Measurements from ENCODE around the gene POLE.

Gene POLE

DNA sequence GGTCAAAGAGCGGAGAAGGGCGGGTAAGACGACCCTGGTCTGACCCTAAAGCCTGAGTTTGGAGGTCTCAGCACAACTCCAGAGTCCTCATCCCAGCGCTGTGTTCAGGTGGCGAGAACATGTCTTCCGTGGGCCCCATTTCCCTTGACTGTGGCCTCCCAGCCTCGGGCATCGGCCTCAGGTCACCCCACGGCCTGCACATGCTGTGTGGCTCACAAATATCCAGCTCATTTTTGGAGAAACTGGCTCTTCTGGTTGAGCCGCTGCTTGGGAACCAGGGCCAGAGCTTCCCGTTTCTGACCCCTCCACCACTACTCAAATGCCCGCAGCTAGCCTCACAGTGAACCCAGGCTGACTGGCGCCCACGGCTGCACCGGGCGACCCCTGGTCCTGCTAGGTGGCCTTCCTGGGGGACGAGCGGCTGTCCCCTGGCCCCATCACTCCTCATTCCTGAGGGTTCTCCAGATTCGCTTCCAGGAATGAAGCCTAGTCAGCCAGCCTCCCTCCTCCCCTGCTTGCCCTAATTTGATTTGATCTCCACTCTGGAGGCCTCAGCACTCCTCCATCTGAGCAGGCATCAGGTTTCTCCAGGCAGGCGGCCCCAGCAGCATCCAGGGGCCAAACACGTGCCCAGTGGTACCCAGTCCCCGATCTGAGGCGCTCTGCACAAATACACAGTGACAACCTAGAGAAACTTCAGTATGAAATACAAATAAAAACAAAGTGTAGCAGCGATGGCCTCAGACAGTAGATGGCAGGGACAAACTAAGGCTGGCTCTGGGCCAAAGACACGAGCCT, 63.9 kb downstream of the POLE start:
- Histone ChIP-seq H3K27ac (ENCODE audit: insufficient read depth, low read length, poor library complexity, severe bottlenecking) (no peak overlapping the region), H3K4me1 (ENCODE audit: control insufficient read depth, insufficient read depth, low read length, poor library complexity, severe bottlenecking) (peaks cover under 1% of the 10 kb centered on the region), H3K4me3 (ENCODE audit: insufficient read depth, low read depth, low read length, poor library complexity, severe bottlenecking) (no peak overlapping the region), H3K9me3 (ENCODE audit: control insufficient read depth, low read length) (no peaks in the 10 kb centered on the region), H3K36me3 (ENCODE audit: control insufficient read depth, insufficient read depth, low read length) (peaks cover 15% of the 10 kb centered on the region), H3K27me3 (replicated peaks; ENCODE audit: control insufficient read depth, insufficient read depth, low read length, poor library complexity, severe bottlenecking) (peaks cover 1% of the 10 kb centered on the region)
- DNase-seq: no peak

DNA sequence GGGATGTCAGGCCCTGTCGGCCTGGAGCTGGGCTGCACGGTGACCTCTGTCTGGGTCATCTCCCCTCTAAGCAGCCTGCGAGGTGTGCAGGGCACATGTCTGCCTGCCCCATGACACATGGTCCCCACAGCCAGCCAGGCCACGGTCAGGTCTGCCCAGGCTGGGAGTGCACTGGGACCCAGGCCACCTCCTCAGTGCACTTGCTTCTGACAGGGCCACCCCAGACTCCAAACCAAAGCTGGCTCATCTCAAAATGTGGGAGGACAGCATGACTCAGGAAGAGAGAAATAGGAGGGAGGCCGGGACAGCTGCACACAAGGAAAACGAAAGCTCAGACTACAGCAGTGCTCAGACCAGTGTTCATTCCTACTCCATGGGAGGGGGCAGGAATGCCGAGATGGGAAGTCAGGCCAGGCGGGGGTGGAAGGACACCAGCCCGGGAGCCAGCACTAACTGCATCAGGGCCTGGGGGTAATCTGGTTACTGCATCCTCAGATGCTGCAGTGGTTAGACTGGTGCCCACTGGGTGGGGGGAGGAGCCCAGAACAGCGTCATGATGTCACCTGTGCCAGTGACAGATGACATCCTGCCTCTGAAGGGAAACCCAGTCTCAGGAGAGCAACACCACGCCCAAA, 64.6 kb downstream of the POLE start:
- Histone ChIP-seq H3K36me3 (ENCODE audit: control insufficient read depth, insufficient read depth, low read length) (peaks cover 15% of the 10 kb centered on the region), H3K27ac (ENCODE audit: insufficient read depth, low read length, poor library complexity, severe bottlenecking) (no peak overlapping the region), H3K9me3 (ENCODE audit: control insufficient read depth, low read length) (no peaks in the 10 kb centered on the region), H3K4me3 (ENCODE audit: insufficient read depth, low read depth, low read length, poor library complexity, severe bottlenecking) (no peak overlapping the region), H3K27me3 (replicated peaks; ENCODE audit: control insufficient read depth, insufficient read depth, low read length, poor library complexity, severe bottlenecking) (peaks cover 9% of the 10 kb centered on the region), H3K4me1 (ENCODE audit: control insufficient read depth, insufficient read depth, low read length, poor library complexity, severe bottlenecking) (peaks cover 3% of the 10 kb centered on the region)
- DNase-seq: no peak

DNA sequence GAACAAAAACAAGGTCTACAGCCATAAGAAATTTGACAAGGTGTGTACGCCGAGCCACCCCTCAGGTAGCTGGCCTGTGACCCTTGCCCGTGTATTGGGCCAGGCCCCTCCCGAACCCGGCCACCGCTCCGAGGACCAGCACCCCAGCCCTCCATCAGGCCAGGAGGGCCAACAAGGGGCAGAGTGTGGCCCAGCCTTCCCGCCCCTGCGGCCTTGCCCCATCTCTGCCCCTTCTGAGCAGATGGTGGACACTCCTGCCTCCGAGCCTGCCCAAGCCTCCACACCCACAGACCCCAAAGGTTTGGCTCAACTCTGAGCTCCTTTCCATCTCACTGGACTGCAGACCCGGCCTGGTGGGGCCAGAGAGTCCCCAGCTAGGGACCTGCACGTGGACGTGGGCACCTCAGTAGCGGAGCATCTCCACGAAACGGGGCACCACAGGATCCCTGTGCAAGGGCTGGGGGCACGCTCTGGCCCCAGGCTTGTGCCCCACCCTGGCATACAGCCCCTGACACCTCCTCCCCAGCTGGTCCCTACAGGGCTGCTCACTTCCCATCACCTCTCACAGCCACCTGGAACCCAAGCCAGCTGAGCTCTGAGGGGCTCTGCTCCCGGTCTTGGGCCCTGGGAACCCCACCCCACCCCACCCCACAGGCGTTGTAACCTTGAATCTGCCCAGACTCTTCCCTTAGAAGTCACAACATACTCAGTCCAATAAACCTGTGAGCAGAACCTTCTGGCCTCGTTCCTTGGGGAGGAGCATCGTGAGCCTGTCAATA, 65.3 kb downstream of the POLE start:
- Histone ChIP-seq H3K27me3 (replicated peaks; ENCODE audit: control insufficient read depth, insufficient read depth, low read length, poor library complexity, severe bottlenecking) (peaks cover 15% of the 10 kb centered on the region), H3K4me3 (ENCODE audit: insufficient read depth, low read depth, low read length, poor library complexity, severe bottlenecking) (no peak overlapping the region), H3K4me1 (ENCODE audit: control insufficient read depth, insufficient read depth, low read length, poor library complexity, severe bottlenecking) (peaks cover 3% of the 10 kb centered on the region), H3K9me3 (ENCODE audit: control insufficient read depth, low read length) (no peaks in the 10 kb centered on the region), H3K36me3 (ENCODE audit: control insufficient read depth, insufficient read depth, low read length) (peaks cover 15% of the 10 kb centered on the region), H3K27ac (ENCODE audit: insufficient read depth, low read length, poor library complexity, severe bottlenecking) (no peak overlapping the region)
- no peak for DNase-seq

DNA sequence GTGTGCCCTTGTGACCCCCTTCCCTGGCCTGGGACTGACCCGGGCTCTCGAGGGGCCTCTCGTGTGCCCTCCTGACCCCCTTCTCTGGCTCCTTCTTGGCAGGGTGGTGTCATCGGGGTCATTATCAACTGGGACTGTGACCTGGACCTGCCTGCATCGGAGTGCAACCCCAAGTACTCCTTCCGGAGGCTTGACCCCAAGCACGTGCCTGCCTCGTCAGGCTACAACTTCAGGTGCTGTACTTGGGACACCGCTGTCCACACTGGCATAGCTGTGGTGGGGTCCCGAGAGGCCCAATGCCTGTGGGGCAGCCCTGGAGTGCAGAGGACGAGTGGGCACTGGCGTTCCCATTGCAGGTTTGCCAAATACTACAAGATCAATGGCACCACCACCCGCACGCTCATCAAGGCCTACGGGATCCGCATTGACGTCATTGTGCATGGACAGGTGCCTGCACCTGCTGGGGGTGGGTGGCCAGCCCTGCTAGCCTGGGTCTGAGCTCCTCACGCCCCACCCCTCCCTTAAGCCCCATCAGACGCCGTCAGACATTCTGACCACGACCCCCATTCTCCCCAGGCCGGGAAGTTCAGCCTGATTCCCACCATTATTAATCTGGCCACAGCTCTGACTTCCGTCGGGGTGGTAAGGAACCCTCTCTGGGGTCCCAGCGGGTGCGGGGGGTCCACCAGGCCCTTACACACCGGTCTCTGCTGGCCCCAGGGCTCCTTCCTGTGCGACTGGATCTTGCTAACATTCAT, 66.1 kb downstream of the POLE start:
- no peak overlapping the region for H3K27ac ChIP-seq (ENCODE audit: insufficient read depth, low read length, poor library complexity, severe bottlenecking)
- peaks cover 18% of the 10 kb centered on the region for H3K27me3 ChIP-seq (replicated peaks; ENCODE audit: control insufficient read depth, insufficient read depth, low read length, poor library complexity, severe bottlenecking)
- H3K36me3 ChIP-seq (ENCODE audit: control insufficient read depth, insufficient read depth, low read length): peaks cover 15% of the 10 kb centered on the region
- peaks cover 3% of the 10 kb centered on the region for H3K4me1 ChIP-seq (ENCODE audit: control insufficient read depth, insufficient read depth, low read length, poor library complexity, severe bottlenecking)
- H3K9me3 ChIP-seq (ENCODE audit: control insufficient read depth, low read length): no peaks in the 10 kb centered on the region
- DNase-seq: no peak
- no peak overlapping the region for H3K4me3 ChIP-seq (ENCODE audit: insufficient read depth, low read depth, low read length, poor library complexity, severe bottlenecking)

DNA sequence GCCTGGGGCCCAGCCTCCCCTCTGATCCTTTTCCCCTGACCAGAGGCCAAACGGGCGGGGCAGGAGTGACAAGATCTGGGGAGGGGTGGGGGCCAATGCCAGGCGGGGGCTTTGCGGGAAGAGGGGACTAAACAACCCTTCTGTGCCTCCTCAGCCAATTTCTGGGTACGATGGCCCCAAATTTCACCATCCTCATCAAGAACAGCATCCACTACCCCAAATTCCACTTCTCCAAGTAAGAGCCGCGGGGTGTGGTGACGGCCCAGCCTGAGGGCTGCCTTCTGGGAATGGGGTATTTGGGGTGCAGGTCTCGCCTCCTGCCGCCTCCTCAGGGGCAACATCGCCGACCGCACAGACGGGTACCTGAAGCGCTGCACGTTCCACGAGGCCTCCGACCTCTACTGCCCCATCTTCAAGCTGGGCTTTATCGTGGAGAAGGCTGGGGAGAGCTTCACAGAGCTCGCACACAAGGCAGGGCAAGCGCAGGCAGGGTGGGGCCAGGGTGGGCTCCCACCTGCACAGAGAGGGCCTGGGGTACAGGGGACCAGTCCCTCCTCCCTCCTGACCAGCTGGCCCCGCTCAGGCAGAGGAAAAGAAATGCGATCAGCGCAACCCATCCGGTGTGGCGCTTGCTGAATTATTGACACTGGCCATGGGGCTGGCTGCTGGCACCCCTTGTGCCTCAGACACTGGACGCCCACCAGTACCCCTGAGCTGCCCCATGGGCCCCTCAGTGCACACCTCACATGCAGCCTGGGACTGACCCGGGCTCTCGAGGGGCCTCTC, 66.8 kb downstream of the POLE start:
- H3K9me3 ChIP-seq (ENCODE audit: control insufficient read depth, low read length): no peaks in the 10 kb centered on the region
- no peak for DNase-seq
- H3K4me1 ChIP-seq (ENCODE audit: control insufficient read depth, insufficient read depth, low read length, poor library complexity, severe bottlenecking): peaks cover 3% of the 10 kb centered on the region
- no peak overlapping the region for H3K27ac ChIP-seq (ENCODE audit: insufficient read depth, low read length, poor library complexity, severe bottlenecking)
- H3K27me3 ChIP-seq (replicated peaks; ENCODE audit: control insufficient read depth, insufficient read depth, low read length, poor library complexity, severe bottlenecking): peaks cover 26% of the 10 kb centered on the region
- peaks cover 13% of the 10 kb centered on the region for H3K36me3 ChIP-seq (ENCODE audit: control insufficient read depth, insufficient read depth, low read length)
- no peak overlapping the region for H3K4me3 ChIP-seq (ENCODE audit: insufficient read depth, low read depth, low read length, poor library complexity, severe bottlenecking)

DNA sequence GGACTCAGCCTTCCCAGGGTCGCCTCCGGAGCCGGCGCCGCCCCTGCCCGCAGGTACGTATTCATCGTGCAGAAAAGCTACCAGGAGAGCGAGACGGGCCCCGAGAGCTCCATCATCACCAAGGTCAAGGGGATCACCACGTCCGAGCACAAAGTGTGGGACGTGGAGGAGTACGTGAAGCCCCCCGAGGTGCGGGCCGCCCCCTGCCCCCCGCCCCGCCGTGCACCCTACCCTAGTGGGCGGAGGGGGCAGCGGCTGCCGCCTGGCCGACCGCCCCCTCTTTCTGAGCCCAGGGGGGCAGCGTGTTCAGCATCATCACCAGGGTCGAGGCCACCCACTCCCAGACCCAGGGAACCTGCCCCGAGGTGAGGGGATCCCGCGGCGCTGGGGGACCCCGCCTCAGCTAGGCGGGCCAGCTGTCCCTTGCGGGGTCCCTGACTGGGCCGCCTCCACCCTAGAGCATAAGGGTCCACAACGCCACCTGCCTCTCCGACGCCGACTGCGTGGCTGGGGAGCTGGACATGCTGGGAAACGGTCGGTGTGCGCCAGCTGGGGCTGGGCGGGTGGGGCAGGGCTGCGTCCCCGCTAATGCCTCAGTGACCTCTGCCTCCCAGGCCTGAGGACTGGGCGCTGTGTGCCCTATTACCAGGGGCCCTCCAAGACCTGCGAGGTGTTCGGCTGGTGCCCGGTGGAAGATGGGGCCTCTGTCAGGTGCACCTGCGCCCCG, 67.6 kb downstream of the POLE start:
- no peak for DNase-seq
- H3K4me1 ChIP-seq (ENCODE audit: control insufficient read depth, insufficient read depth, low read length, poor library complexity, severe bottlenecking): peaks cover 3% of the 10 kb centered on the region
- peaks cover 30% of the 10 kb centered on the region for H3K27me3 ChIP-seq (replicated peaks; ENCODE audit: control insufficient read depth, insufficient read depth, low read length, poor library complexity, severe bottlenecking)
- H3K36me3 ChIP-seq (ENCODE audit: control insufficient read depth, insufficient read depth, low read length): peaks cover 6% of the 10 kb centered on the region
- H3K4me3 ChIP-seq (ENCODE audit: insufficient read depth, low read depth, low read length, poor library complexity, severe bottlenecking): no peak overlapping the region
- H3K9me3 ChIP-seq (ENCODE audit: control insufficient read depth, low read length): no peaks in the 10 kb centered on the region
- no peak overlapping the region for H3K27ac ChIP-seq (ENCODE audit: insufficient read depth, low read length, poor library complexity, severe bottlenecking)

DNA sequence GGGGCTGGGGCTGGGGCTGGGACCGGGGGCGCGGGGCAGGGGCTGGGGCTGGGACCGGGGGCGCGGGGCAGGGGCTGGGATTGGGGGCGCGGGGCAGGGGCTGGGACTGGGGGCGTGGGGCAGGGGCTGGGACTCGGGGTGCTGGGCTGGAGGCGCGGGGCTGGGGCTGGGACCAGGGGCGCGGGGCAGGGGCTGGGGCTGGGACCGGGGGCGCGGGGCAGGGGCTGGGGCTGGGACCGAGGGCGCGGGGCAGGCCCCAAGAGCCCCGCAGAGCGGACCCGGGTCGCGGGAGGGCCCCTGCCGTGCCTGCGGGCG, 68.1 kb downstream of the POLE start:
- Histone ChIP-seq H3K36me3 (ENCODE audit: control insufficient read depth, insufficient read depth, low read length) (peaks cover under 1% of the 10 kb centered on the region), H3K27ac (ENCODE audit: insufficient read depth, low read length, poor library complexity, severe bottlenecking) (no peak overlapping the region), H3K4me1 (ENCODE audit: control insufficient read depth, insufficient read depth, low read length, poor library complexity, severe bottlenecking) (peaks cover 3% of the 10 kb centered on the region), H3K9me3 (ENCODE audit: control insufficient read depth, low read length) (no peaks in the 10 kb centered on the region), H3K4me3 (ENCODE audit: insufficient read depth, low read depth, low read length, poor library complexity, severe bottlenecking) (no peak overlapping the region), H3K27me3 (replicated peaks; ENCODE audit: control insufficient read depth, insufficient read depth, low read length, poor library complexity, severe bottlenecking) (peaks cover 30% of the 10 kb centered on the region)
- no peak for DNase-seq

DNA sequence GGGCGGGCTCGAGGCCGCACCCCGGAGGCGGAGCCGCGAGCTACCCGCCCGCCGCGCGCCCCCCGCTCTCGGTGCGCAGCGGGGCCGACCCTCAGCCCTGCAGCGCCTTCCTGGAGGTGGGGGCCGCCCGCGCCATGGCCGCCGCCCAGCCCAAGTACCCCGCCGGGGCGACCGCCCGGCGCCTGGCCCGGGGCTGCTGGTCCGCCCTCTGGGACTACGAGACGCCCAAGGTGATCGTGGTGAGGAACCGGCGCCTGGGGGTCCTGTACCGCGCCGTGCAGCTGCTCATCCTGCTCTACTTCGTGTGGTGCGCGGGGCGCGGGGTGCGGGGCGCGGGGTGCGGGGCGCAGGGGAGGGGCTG, 68.5 kb downstream of the POLE start, which contains the start of gene P2RX2:
P2RX2 (plus strand) TSS at position 94 of the 361 bp plus-strand sequence; CDS start at position 135, 41 bp downstream.
- Histone ChIP-seq H3K4me3 (ENCODE audit: insufficient read depth, low read depth, low read length, poor library complexity, severe bottlenecking) (no peak within 1 kb of the TSS), H3K36me3 (ENCODE audit: control insufficient read depth, insufficient read depth, low read length) (no peaks in the 10 kb centered on the region), H3K27me3 (replicated peaks; ENCODE audit: control insufficient read depth, insufficient read depth, low read length, poor library complexity, severe bottlenecking) (peaks cover 30% of the 10 kb centered on the region), H3K9me3 (ENCODE audit: control insufficient read depth, low read length) (no peaks in the 10 kb centered on the region), H3K4me1 (ENCODE audit: control insufficient read depth, insufficient read depth, low read length, poor library complexity, severe bottlenecking) (peaks cover 3% of the 10 kb centered on the region), H3K27ac (ENCODE audit: insufficient read depth, low read length, poor library complexity, severe bottlenecking) (no peak within 1 kb of the TSS)
- no peak for DNase-seq
